Hypothalamus (tissue), 51 donors: ENCODE results near the gene TPCN2.

Source experiments
- DNase-seq, 51 donors: peaks; one replicate each; lab custom pipeline; 2025; lab: John Stamatoyannopoulos, UW

Gene TPCN2

DNA sequence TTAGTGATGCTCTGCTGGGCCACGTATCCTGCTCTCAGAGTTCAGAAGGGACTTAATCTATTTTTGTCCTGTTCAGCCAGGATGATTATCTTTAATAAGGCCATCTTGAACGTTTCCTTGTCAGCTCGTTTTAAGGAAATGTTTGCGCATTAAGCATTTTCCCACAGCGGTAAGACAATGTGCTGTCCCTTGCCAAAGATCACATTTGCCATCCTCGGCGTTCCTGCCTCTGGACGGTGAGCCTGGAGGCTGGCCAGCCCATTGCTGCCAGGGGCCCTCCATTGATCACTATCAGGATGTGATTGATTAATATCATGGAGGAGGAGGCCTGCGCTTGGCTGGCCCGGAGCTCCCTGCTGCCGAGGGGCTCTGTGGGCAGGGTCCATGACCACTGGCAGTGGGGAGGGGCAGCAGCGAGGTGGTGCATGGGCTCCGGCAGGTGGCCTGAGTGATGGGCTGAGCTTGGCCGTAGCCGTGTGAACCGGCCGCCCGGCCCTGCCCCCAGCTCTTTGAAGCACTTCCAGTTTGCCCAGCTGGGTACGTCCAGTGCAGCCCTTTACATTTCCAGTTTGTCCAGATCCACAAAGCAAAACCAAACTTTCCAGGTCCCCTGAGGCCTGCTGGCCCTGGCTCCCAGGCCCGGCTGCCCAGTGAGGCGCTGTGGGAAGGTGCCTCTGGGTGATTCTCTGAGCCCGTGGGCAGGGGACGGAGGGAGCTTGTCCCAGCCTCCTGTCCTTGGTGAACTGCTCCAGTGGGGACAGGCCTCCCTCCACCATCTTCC lies 57.5 kb downstream of the TPCN2 start:
- DNase-seq, result no peak

DNA sequence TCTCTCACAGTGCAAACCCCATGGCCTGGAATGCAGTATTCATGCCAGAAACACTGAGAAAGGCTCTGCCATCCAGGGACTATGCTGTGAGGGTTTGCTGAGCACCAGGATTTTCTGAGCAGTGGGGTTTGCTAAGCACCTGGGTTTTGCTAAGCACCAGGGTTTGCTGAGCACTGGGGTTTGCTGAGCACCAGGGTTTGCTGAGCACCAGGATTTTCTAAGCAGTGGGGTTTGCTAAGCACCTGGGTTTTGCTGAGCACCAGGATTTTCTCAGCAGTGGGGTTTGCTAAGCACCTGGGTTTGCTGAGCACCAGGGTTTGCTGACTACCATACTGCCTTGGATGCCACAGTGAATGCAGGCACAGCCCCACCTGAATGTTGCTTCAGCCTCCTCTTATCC lies 58.7 kb downstream of the TPCN2 start:
- no peak for DNase-seq

DNA sequence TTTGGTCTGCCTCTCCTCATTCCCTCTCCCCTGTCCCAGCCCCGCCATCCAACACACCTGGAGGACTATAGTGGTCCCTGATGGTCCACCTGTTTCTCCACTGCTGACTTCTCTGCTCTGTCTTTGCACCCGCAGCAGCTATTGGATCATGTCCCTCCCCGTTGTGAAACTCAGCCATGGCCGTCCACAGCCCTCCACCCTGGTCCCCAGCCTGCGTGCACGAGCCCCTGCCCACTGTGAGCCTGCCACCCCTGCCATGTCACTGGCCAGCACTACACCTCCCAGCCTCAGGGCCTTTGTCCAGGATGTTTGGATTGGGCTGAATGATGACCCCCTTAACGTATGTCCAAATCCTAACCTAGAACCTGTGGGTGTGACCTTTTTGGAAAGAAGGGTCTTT lies 59.3 kb downstream of the TPCN2 start:
- no peak for DNase-seq

DNA sequence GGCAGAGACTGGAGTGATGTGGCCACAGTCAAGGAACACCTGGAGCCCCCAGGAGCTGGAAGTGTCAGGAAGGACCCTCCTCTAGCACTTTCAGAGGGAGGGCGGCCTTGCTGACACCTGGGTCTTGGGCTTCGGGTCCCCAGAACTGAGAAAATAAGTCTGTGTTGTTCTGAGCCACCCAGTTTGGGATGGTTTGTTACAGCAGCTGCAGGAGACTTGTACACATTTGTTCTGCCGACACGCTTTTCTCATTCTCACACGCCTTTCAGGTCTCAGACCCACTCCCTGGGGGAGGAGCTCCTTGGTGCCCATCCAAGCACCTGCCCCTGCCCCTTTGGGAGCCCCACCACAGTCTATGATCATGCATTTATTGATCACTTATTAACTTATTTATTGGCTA lies 59.8 kb downstream of the TPCN2 start:
- DNase-seq, result no peak

DNA sequence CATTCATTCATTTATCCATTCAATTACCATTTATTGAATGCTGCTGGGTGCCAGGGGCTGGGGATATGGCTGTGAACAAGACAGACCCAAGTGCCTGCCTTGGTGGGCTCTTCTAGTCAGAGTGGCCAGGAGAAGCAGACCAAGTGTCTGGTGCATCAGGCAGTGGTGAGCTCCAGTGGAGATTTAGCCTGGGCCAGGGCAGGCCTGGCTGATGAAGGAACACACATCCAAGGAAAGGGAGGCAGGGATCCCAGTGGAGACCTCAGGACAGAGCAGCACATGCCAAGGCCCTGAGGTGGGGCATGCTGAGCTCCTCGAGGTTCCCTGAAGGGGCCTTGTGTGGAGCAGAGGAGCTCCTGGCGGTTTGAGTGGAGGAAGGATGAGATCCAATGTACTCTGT lies 60.4 kb downstream of the TPCN2 start:
- no peak for DNase-seq

DNA sequence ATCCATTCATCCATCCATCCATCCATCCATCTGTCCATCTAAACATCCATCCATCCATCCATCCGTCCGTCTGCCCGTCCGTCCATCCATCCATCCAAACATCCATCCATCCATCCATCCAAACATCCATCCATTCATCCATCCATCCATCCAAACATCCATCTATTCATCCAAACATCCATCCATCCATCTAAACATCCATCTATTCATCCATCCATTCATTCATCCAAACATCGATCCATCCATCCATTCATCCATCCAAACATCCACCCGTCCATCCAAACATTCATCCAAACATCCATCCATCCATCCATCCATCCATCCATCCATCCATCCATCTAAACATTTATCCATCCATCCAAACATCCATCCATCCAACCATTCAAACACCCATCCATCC lies 61.7 kb downstream of the TPCN2 start:
- DNase-seq, result no peak

DNA sequence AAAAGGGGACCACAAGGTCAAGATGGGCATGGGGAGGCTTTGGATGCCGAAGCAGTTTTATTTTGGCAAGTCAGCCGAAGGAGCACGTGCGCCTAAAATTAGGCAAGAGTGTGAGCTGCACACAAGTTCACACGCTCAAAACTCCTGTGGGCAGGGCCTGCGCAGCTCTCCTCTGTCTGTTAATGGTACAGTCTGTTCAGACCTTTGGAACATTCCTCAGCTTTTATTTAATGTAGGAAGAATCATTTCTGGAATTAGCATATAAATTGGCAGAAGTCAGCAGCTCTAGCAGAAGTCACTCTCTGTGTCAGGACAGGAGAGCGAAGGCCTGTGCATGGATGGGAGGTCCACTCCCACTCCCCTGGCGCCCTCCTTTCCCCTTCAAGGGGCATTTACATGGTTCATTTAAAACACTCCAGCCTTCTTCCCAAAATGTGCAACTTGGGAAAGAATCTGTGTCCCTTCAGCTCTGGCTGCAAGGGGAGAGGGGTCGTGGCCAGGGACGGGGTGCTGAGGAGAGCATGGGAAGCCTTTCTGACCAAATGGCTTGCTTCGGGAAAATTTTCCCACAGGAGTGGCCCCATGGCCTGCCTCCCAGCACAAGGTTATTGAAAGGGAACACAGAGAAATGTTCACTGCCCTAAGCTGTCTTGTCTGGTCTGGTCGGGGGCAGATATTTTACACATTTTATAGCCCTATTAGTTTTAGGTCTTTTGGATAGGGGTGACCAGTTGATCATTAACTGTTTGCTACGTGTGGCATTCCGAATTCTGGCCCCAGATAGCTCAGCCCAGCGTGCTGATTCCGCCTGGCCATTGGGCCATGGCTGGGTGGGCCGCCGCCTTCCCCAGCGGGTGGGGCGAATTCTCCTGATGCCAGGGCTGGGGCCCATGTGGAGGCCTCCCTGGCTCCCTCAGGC lies 63.2 kb downstream of the TPCN2 start:
- no peak for DNase-seq

DNA sequence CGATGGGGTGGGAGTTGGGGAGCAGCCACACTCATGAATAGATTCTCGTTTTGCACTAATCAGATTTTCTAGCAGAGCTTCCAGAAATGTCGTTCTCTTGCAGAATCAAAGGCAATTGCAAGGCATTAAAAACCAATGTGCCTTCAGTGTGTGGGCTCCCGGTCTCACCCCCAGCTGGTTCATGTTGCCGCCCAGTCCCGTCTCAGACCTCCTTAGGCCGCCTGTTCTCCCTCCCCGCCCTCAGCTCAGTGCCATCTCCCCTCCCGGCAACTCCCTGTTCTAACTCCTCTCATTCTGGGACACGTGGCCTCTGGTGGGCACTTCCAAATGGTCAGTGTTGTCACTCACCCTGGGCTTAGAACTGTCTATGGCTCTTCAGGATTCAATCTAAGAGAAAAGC lies 64.5 kb downstream of the TPCN2 start:
- no peak for DNase-seq

DNA sequence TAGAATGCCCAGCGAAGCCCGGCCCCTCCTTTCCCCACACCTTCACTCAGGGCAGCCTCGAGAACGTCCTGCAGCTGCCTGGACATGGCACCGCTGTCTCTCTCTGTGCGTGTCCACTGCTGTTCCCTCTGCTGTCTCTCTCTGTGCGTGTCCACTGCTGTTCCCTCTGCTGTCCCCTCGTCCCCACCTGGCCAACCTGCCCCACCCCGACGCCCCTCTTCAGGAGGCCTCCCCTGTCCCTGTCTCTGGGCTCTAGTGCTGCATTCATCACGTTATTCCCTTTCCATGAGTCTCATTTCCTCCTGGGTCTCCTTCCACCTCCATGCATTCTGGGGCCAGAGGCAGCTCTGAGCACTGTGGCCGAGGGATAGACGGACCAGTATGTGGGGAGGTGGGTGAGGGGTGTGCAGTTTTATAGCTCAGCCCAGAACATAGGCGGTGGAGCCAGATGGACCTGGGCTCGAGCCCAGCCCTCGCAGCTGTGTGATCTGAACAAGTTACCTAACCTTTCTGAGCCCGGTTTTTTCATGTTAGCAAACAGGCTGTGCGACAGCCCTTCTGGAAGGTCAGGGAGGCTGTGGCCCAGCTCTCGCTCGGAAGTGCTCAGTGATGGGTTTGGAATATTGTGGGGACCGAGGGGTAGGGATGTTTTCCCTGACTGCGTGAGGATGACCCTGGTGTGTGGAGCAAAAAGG lies 65.1 kb downstream of the TPCN2 start:
- no peak for DNase-seq

DNA sequence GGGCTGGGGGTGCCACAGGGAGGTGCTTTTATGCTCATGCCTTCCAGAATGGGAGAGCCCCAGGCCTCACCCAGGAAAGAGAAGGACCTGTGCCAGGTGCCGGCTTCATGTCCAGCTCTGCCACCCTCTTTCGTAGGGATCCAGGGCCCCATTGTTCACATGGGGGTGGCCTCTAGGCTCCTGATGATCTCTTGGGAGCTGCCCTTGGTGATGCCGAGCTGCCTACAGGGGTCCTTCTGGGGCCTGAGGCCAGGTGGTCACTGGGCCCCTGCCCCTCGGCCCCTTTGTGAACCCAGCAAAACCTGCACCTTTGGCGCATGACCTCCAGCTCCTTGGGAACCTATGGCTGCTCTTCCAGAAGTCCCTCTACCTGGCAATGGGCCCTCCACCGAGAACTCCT lies 65.6 kb downstream of the TPCN2 start:
- DNase-seq, result no peak

DNA sequence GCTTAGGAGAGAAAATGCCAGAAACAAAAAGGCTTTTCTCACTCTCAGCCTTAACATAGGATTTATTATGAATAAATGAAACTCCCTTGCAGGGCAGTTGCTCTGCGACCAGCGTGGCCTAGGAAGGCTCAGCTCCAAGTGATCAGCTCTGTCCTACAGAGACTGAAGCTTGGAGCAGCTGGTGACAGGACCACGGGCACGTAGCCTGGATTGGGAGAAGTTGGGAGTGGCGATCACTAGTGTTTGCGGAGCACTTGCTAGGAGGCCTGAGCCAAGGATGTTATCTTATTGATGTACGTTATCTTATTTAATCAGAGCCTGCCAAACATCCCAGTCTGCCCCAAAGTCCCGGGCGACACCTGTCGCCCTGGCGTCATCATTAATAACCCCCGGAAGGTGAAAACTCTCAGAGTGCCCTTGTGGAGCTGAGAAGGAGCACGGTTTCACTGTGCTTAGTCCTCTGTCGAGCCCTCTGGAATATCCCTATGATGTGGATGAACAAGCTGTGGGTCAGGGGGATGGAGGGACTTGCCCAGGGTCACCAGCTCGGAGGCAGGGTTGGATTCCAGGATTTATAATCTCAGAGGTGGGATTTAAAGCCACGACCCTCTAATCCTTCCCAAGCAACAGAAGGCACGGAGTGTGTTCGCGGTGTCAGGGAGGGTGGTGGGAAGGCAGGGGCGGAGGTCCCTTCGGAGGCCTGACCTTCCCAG lies 66.2 kb downstream of the TPCN2 start:
- DNase-seq, result no peak

DNA sequence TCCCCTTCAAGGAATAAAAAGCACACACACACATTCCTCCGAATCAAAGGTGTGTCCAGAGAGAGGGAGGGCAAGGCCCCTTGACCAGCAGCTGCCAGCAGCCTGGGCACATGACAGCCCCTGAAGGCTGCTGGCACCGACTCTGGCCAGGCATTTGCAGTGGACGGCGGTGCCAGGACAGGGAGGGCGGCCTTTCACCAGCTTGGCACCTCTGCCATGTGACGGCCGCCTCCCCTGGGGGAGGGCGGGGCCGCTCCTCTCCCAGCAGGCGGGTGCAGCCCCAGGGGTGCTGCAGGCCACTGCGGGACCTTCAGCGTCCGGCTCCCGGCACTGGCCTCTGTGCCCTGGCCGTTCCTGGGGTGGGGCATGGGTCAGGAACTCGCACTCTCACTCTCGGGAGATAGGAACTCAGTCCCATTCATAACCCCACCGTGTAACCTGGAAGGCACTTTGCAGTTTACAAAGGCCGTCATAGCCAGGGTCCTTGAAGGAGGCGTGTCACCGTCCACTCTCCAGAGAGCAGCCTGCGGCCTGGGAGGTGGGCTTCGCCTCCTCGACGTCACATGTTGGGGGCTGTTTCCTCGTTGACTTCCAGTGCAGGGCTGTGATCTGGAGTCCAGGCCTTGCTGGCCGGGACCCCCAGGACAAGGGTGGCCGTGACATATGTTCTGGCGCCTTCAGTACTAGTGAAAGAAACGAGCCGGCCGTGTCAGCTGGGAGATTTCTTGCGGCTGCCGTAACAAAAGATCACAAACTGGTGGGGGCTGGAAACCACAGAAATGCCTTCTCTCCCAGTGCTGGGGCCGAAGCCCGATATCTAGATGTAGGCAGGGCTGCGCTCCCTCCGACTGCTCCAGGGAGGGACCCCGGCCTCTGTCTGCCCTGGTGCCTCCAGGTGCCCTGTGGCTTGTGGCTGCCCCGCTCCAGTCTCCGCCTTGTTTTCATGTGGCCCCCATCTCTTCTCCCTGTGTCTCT lies 67.1 kb downstream of the TPCN2 start:
- DNase-seq, result peak in 3 of 51 donors; percentile 18 to 35 (median 19)

DNA sequence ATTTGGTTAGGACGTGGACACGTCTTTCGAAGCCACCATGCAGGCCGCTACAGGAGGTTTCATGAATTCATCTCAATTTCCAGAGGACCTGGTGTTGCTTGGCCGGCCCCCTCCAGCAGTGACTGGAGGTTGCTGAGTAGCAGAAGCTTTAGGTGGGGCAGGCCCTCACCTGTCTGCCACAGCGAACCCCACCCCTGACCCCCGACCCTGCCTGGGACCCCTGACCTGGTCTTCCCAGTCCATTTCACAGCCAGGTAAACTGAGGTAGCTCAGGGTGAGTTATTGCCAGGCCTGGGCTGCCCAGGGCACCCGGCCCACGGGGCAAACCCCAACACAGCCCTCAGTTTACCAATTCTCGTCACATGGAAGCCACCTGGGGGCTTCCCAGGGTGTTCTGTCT lies 67.9 kb downstream of the TPCN2 start:
- no peak for DNase-seq

DNA sequence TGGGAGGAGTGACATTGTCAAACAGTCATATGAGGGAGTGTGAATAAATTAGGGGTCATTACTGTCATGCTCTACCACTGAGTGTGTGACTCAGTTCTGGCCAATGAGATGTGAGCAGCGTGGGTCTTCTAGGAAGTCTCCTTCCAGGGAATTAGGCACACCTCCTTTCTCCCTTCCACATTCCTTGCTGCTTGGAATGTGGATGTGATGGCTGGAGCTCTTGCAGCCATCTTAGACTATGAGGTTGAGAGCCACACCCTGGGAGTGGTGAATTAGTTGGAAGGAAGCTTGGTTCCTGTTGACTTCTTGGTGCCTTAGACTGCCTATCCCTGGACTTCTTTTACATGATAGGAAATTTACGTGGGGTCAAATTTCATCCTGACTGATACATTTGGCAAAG lies 70.5 kb downstream of the TPCN2 start:
- DNase-seq, result no peak

DNA sequence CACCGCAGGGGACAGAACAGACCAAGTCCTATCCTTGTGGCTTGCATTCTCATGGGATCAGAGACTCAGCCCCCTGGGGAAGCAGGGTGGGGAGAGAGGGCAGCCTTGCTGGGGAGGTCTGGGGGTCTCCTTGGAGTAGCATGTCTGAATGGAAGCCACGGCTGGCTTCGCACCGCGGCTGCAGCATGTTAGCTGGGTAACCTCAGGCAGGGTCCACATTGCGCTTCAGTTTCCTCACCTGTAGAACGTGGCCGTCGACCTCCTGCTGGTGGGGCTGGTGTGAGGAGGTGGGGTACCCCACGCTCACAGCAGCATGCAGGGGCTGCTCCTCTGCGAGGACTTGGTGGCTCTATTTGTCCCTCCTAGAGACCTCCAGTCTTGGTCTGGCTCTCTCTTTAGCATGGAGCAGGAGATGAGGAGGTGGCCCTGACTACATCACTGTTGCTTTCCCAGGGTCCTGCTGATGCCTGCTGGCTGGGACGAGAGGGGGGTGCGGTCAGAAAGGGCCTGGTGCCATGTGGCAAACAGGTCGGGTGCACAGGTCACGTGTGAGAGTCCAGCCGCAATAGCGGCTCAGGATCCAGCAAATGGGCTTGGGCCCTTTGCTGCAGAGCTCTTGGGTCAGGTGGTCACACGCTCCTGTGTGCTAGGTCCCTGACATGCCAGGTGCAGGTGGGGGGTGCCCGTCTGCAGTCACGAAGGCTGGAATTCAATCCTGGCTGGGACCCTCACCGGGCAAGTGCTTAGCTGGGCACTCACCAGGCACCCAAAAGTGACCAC lies 71.6 kb downstream of the TPCN2 start:
- no peak for DNase-seq

DNA sequence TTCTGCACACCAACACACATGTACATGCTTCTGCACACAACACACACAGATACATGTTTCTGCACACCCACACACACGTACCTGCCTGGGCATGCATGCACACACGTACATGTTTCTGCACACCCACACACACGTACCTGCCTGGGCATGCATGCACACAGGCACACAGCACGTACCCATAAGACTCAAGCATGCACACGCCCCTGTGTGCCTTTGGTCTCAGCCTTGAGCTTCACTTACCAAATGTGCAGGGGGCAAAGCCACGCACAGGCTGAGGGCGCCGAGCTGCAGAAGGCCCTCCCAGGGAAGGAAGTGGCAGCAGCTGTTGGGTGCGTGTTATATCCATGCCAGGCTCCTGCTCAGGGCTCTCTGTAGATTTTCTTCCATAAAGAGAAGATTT lies 72.3 kb downstream of the TPCN2 start:
- no peak for DNase-seq

DNA sequence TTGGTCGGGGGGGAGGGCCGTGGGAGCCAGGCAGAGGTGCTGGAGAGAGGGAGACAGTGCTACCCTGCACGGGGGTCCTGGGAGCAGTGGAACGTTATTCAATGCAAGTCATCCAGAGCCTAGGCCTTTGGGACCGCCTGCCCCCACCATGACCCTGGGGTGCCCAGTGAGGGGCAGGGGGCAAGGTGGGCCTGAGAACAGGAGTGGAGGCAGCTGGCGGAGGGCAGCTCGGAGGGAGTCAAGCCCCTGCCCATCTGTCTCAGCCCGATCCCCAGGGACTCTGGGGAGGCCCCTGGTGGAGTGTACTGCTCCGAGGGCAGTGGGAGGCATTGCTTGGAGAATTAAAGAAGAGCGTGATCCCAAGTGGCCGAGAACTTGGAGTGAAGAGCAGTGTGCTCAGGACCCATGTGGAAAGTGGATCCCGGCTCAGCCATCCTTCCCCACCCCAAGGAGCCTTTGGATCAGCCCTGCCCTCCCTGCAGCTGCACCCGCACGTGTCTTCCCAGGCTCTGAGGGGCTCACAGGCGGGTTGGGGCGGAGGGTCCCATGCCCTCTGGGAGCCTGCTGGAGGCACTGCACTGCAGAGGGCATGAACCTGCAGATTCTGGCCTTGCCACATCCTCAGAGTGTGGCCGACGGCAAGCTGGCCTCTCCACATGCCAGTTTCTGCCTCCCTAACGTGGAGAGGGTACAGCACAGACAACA lies 73.0 kb downstream of the TPCN2 start:
- no peak for DNase-seq

DNA sequence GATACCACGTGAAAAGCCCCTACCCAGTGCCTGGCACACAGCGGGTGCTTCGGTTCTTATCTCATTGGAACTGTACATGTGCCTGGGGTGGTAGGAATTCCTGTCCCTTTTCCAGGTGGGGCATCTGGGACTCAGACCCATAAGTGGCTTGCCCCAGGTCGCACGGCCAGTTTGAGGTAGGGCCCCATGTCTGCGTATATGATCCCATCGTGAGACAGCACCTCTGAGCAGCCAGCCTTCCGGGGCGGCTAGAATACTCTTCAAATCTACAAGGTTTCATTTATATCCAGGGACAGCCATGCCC lies 73.5 kb downstream of the TPCN2 start:
- DNase-seq, result no peak
